ENCODE measurements around the gene KLHL21.
"Not testable (repeated sequence)": the region's sequence is repeated elsewhere in the genome, so short reads cannot be mapped to it uniquely, and the experiment has no call there.

KLHL21 gene

GRCh38 chr1:6624710-6625583 lies 22.3 kb upstream of the KLHL21 start, which contains the start of gene THAP3:
TSS of gene THAP3 (plus strand) at chr1:6624868. CDS start at chr1:6625219, 351 bp downstream.
- DNase-seq = peak; percentile 22

- DNase-seq = no peak
Measured at GRCh38 chr1:6623269-6623965, 20.7 kb upstream of the KLHL21 start.

GRCh38 chr1:6622396-6623152 lies 19.9 kb upstream of the KLHL21 start:
- no peak for DNase-seq

- DNase-seq = no peak
Measured at GRCh38 chr1:6621429-6622391, 19.0 kb upstream of the KLHL21 start.

GRCh38 chr1:6619045-6619444 lies 16.4 kb upstream of the KLHL21 start:
- no peak for DNase-seq

- no peak for DNase-seq
Measured at GRCh38 chr1:6614929-6615785, 12.5 kb upstream of the KLHL21 start.

GRCh38 chr1:6614019-6614928 lies 11.6 kb upstream of the KLHL21 start:
- no peak for DNase-seq

- peak; percentile 86 for DNase-seq
Measured at GRCh38 chr1:6613361-6614018, 10.8 kb upstream of the KLHL21 start, which contains the start of gene PHF13. TSS of gene PHF13 (plus strand) at chr1:6613731. CDS start at chr1:6614067, 336 bp downstream.

- peak; percentile 5 for DNase-seq
Measured at GRCh38 chr1:6612641-6613360, 10.1 kb upstream of the KLHL21 start.

GRCh38 chr1:6603915-6604558 lies 1.4 kb upstream of the KLHL21 start:
- no peak for DNase-seq

GRCh38 chr1:6603238-6603914 lies 707 bp upstream of the KLHL21 start:
- no peak for DNase-seq

GRCh38 chr1:6601923-6602668 lies 573 bp downstream of the KLHL21 start:
- no peak for DNase-seq

GRCh38 chr1:6601049-6601922 lies 1.4 kb downstream of the KLHL21 start:
- DNase-seq = no peak

GRCh38 chr1:6600410-6601048 lies 2.1 kb downstream of the KLHL21 start:
- DNase-seq = no peak

- DNase-seq = not testable (repeated sequence)
Measured at GRCh38 chr1:6599991-6600390, 2.7 kb downstream of the KLHL21 start.

Data from NCI-H1694 (cell line).